ENCODE data around the gene NAIF1.
A peak's percentile ranks its signal among the peaks of the same experiment; 100 is the strongest.
"Not testable (repeated sequence)": the region's sequence is repeated elsewhere in the genome, so short reads cannot be mapped to it uniquely, and the experiment has no call there.

NAIF1 gene

GRCh38 chr9:128084746-128085145, 17.6 kb upstream of the NAIF1 start:
- DNase-seq: no peak

GRCh38 chr9:128082151-128082550, 15.0 kb upstream of the NAIF1 start:
- no peak for DNase-seq

DNA sequence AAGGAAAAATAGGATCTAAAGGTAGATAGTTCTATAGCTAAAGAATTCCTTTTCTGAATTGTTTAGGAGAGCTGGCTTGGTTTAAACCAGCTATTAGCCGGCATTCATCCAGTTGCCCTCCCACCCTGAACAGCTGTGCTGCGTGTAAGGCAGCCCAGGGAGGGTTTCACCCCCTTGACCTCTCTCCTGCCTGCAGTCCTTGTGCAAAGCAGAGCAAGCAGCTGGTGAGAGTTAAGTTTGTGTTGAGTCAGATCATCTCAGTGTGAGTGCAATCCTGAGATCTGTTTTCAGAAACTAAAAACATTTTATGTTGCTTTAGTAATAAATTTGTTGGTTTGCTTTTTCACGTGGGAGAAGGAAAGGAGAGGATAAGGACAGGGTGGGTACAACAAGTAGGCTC, 13.9 kb upstream of the NAIF1 start:
- DNase-seq: no peak

- no peak for DNase-seq
Measured at GRCh38 chr9:128080206-128080605, 13.1 kb upstream of the NAIF1 start.

DNA sequence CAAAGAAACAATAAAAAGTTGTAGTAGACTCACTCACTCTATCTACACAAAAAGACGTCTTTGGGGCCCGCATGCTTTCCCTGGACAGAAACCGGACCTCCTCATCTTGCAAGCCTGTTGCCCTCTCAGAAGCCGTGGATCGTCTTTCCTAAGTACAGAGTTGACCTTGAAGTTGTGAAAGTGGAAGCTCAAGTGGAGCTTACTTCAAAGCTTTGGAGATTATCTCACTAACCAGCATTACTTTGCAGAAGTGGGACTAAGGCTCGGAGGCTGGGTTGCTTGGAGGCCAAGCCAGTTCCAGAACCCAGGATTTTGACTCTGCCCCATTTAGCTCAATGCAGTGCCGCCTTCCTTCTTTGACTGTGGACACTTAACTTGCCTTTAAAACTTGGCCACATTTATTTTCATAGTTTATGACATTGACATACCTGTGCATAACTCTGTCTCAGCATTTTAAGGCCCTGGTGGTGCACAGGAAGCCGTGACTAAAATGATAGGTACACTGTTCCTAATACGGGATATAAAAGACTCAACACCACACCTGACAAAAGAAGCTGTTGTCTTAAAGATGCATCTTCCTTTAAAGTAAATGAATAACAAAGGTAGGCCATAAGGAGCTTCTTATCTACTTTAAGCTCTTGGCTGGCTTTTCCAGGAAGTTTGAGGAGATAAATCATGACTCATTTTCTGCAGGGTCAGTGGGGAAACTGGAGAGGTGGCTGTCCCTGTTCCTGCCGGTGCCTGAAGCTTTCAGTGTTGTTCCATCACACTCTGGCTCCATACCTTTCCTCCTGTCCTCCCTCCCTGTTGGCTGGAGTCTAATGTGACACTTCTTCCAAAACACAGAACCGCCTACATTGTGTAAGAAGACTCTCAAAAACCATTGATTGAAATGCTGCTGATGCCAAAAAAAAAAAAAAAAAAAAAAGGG, 11.6 kb upstream of the NAIF1 start:
- no peak for DNase-seq

GRCh38 chr9:128077847-128078503, 10.9 kb upstream of the NAIF1 start:
- no peak for DNase-seq

DNA sequence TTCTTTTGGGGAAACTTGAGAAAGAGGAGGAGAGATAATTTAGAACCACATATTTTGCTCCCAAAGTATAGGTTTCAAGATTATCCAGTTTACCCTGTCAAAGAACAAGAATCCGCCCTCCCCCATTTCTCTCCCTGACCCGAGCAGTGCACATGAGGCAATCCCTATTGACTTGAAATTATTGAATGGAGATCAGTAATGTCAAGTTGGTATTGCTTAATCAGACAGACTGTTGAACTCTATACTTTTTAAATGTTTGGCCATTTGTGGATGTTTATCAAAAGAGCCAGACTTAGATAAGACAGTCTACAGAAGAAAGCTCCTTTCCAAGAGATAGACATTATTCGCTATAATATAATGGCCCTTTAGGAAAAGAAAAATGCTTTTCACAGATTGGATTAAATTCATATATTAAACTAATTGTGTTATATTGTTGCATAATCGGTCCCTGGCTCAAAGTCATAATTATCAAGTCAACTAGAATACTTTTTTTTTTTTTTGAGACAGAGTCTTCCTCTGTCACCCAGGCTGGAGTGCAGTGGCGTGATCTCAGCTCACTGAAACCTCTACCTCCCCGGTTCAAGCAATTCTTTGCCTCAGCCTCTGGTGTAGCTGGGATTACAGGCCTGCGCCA, 6.2 kb upstream of the NAIF1 start:
- no peak for DNase-seq

- DNase-seq: peak in 4 of 5 experiments; percentile 31 to 80 (median 40)
Measured at GRCh38 chr9:128072144-128073021, 5.3 kb upstream of the NAIF1 start.

DNA sequence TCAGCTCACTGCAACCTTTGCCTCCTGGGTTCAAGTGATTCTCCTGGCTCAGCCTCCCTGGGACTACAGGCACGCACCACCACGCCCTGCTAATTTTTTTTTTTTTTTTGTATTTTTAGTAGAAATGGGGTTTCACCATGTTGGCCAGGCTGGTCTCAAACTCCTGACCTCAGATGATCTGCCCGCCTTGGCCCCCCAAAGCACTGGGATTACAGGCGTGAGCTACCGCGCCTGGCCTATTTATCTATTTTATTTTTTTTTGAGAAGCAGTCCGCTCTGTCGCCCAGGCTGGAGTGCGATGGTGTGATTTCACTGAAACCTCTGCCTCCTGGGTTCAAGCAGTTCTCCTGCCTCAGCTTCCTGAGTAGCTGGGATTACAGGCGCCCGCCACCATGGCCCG, 4.4 kb upstream of the NAIF1 start:
- DNase-seq: not testable (repeated sequence)

DNA sequence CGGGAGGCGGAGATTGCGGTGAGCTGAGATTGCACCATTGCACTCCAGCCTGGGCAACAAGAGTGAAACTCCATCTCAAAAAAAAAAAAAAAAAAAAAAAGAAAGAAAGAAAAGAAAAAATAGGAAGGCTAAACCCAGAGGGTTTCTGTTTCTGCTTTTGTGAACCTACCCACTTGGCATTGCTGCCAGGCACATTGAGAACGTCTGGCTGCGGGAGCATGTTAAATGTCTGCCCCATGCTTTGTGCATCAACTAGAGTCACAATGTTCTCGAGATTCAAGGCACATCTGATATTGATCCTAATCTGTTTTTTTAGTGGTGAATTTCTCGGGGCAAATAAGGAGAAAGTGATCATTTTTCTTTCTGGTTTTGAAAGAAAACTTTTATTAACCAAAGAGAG, 3.8 kb upstream of the NAIF1 start:
- peak in 1 of 5 experiments; percentile 49 for DNase-seq

- peak in 4 of 5 experiments; percentile 16 to 48 (median 28) for DNase-seq
Measured at GRCh38 chr9:128068386-128069205, 1.5 kb upstream of the NAIF1 start.

DNA sequence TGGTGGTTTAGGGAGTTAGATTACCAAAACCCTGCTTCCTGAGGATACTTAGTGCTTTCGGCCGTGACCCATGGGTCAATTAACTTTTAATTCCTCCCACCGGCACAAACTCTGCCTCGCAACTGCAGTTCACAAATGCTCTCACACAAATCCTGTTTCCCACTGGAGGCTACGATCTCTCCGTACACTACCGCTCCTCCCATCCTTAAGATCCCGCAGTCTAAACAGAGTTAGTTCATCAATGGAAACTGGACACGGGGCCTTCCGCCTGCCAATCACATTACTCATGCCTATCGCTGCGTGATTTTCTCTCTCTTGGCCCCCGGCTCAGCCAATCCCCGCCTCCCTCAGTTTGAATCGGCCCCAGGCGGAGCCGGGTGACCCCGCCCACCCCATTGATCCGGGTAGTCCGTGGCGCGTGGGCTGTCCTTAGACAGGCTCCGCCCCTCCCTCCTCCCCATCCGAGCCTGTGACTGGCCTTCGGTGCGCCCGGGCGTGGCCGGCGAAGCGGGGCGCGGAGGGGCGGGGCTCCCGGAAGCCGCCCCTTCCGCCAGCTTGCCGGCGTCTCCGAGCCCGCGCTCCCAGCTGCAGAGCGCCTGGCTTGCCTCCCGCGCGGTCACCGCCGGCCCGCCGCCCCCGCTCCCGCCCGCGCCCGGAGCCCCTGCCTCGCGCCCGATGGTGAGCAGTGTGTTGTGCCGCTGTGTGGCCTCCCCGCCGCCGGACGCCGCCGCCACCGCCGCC, 695 bp upstream of the NAIF1 start, which contains the start of gene SLC25A25:
Gene SLC25A25, plus strand, starts transcription at position 588 of the 741 bp plus-strand sequence. Its CDS starts 88 bp downstream, at position 676.
- DNase-seq: peak; percentile 99 to 100 (median 100)

- DNase-seq: no peak
Measured at GRCh38 chr9:128065907-128066712, 1.0 kb downstream of the NAIF1 start.

DNA sequence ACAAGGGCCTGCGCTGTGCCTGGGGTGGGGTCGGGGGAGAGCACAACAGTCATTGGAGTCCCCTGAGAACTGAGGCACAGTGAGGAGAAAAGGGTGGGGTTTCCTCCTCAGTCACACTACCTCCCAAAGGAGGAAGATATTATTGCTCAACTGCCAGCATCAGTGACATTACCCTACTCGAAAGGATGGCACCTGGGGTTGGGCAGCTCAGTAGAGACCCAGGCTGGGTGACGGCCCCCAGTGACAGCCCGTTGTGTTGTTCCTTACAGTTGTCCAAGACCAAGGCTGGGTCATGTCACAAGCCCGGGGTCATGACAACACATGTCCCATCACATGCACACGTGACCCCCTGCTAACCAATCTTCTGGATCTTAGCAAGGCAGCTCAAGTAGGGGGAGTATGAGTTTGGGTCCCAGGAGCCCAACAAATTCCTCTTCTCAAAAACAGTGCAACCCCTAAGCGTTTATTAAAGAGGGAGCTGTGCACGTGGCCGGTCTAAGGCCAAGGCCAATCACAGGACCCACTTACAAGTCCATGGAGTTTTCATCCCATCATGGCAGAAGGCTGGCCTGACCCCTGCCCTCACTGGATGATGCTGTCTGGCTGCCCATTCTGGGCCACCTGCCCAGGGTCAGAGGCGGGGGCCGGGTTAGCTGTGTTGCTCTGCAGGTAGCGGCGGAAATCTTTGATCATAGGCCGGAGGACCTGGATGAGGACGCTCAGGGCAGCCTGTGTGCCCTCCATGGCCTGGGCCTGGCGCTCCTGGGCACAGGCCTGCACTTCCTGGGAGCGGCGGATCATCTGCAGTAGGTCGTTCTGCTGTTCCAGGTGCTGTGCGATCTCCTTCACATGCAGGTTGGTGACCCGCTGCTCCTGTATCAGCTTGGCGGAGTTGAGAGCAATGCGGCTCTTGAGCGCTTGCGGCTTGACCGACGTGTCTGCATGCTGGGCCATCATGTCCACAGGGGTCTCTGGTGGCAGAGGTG, 4.0 kb downstream of the NAIF1 start:
- no peak for DNase-seq

- DNase-seq: no peak
Measured at GRCh38 chr9:128062279-128062678, 4.8 kb downstream of the NAIF1 start.

- no peak for DNase-seq
Measured at GRCh38 chr9:128061275-128061960, 5.7 kb downstream of the NAIF1 start.

GRCh38 chr9:128059365-128059983, 7.6 kb downstream of the NAIF1 start:
- no peak for DNase-seq
